Thyroid gland (tissue), 4 donors: ENCODE results near the gene S100A6.

ENCODE experiments used
- POLR2A ChIP-seq, 2 donors: fragments of 450-650 bp; IDR thresholded peaks; one replicate each; pipeline ENCODE4 v1.6.1; 2017; ENCODE audit warnings: antibody characterized with exemption in 2 of 2, mild to moderate bottlenecking in 2 of 2, moderate library complexity in 1 of 2
- TF ChIP-seq, protein P1 (sequence below), 6 experiments: fragments of 200-600 bp in 3 of 6; fragments of 450-650 bp in 3 of 6; sonication (generic) in 3 of 6; IDR thresholded peaks; one replicate each; pipeline ENCODE4 v1.5.1; 2016 to 2019; ENCODE audit warnings: antibody characterized with exemption in 6 of 6, mild to moderate bottlenecking in 2 of 6, inconsistent platforms in 1 of 6, moderate library complexity in 1 of 6

DNA sequence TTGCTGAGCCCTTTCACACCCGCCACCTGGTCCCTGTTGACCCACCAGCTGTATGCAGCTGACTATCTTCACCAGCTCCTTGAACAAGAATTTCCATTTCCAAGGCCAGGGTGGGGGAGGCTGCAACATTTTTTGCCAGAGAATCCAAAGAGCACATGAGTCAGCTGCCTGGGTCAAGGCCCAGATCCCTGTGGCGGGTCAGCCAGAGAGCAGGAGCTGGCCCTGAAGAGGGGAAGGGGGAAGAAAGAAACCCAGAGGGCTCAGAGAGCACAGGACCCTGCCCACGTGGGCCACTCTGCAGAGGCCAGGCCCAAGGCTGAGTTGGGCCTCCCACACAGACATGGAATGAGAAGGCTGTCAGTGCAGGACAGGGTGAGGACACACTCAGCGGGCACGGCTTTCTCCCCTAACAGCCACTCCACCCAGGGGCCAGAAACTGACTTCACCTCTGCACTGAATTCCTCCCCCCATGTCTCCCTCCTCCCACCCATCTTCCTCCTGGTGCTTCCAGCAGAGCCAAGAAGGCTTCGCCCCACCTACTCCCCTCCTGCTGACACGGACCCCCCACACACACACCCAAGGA, 28.9 kb downstream of the S100A6 start:
- no peak for TF ChIP-seq POLR2A (IDR thresholded peaks at IDR 0.05)
- TF ChIP-seq, protein P1, sequence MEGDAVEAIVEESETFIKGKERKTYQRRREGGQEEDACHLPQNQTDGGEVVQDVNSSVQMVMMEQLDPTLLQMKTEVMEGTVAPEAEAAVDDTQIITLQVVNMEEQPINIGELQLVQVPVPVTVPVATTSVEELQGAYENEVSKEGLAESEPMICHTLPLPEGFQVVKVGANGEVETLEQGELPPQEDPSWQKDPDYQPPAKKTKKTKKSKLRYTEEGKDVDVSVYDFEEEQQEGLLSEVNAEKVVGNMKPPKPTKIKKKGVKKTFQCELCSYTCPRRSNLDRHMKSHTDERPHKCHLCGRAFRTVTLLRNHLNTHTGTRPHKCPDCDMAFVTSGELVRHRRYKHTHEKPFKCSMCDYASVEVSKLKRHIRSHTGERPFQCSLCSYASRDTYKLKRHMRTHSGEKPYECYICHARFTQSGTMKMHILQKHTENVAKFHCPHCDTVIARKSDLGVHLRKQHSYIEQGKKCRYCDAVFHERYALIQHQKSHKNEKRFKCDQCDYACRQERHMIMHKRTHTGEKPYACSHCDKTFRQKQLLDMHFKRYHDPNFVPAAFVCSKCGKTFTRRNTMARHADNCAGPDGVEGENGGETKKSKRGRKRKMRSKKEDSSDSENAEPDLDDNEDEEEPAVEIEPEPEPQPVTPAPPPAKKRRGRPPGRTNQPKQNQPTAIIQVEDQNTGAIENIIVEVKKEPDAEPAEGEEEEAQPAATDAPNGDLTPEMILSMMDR (IDR thresholded peaks at IDR 0.05) = no peak
